WTC11 (cell line): Measurements from ENCODE around the gene DISP3. TPM values are rescaled to one million over a fixed set of nuclear protein-coding genes. Genes with fewer than 3 reads are reported as not detected.

Experiments
- ATAC-seq: fragments of 200-7000 bp; cut with Tn5 transposase; 2 replicates; pipeline ENCODE4 v1.10.0; 2021; ENCODE audit warnings: mild to moderate bottlenecking, moderate library complexity
- CTCF ChIA-PET: fragments of 300-600 bp; sonication (Branson Sonifier 250); formaldehyde crosslinking; loops from one replicate; lab custom pipeline; 2021; ENCODE audit warnings: antibody characterized with exemption; lab: Charles Lee
- POLR2A ChIA-PET: fragments of 350-600 bp; sonication (Branson Sonifier 250); formaldehyde crosslinking; loops from one replicate; lab custom pipeline; 2021; ENCODE audit warnings: antibody characterized with exemption; lab: Charles Lee
- DNase-seq: peaks from one replicate; pipeline ENCODE4 v3.0.0; 2021; ENCODE audit warnings: low spot score
- H3K27ac Mint-ChIP-seq: 2 replicates; pipeline ENCODE4 v1.8.0; 2021; ENCODE audit warnings: mixed read lengths
- H3K27me3 Mint-ChIP-seq: 2 replicates; pipeline ENCODE4 v1.8.0; 2021; ENCODE audit warnings: low read depth, mild to moderate bottlenecking, moderate library complexity, mixed read lengths
- H3K36me3 Mint-ChIP-seq: 2 replicates; pipeline ENCODE4 v1.8.0; 2021; ENCODE audit warnings: mixed read lengths
- H3K4me1 Mint-ChIP-seq: 2 replicates; pipeline ENCODE4 v1.8.0; 2022; ENCODE audit warnings: mixed read lengths
- H3K4me3 Mint-ChIP-seq: 2 replicates; pipeline ENCODE4 v1.8.0; 2021; ENCODE audit warnings: mild to moderate bottlenecking, moderate library complexity, mixed read lengths
- H3K9me3 Mint-ChIP-seq: 2 replicates; pipeline ENCODE4 v1.8.0; 2021; ENCODE audit warnings: mixed read lengths
- ATF3 ChIP-seq: sonication (generic); formaldehyde crosslinking; conservative IDR thresholded peaks from 2 replicates; pipeline ENCODE4 v1.8.1; 2022; ENCODE audit warnings: mild to moderate bottlenecking, missing genetic modification reagents
- CBFB ChIP-seq: sonication (generic); formaldehyde crosslinking; IDR thresholded peaks from 2 replicates; pipeline ENCODE4 v1.8.1; 2022; ENCODE audit warnings: mild to moderate bottlenecking, low read depth, missing genetic modification reagents
- CREM ChIP-seq: sonication (generic); formaldehyde crosslinking; IDR thresholded peaks from 2 replicates; pipeline ENCODE4 v1.8.1; 2022; ENCODE audit warnings: mild to moderate bottlenecking, missing genetic modification reagents, moderate library complexity
- ERG ChIP-seq: fragments of 250-450 bp; sonication (Bioruptor Pico); IDR thresholded peaks from 2 replicates; pipeline ENCODE4 v1.8.0; 2021; ENCODE audit warnings: mild to moderate bottlenecking
- FOXJ3 ChIP-seq: sonication (generic); formaldehyde crosslinking; IDR thresholded peaks from 2 replicates; pipeline ENCODE4 v1.9.0; 2021; ENCODE audit warnings: missing genetic modification reagents, mild to moderate bottlenecking, borderline replicate concordance
- FOXK1 ChIP-seq: sonication (generic); formaldehyde crosslinking; IDR thresholded peaks from 2 replicates; pipeline ENCODE4 v1.8.0; 2022; ENCODE audit warnings: mild to moderate bottlenecking, moderate library complexity, missing genetic modification reagents
- IRF2 ChIP-seq: sonication (generic); formaldehyde crosslinking; IDR thresholded peaks from 2 replicates; pipeline ENCODE4 v1.8.0; 2022; ENCODE audit warnings: low read depth, missing genetic modification reagents, borderline replicate concordance
- KAT7 ChIP-seq: sonication (generic); formaldehyde crosslinking; IDR thresholded peaks from 2 replicates; pipeline ENCODE4 v1.8.1; 2023; ENCODE audit warnings: missing genetic modification reagents, mild to moderate bottlenecking, borderline replicate concordance
- MLX ChIP-seq: sonication (generic); formaldehyde crosslinking; IDR thresholded peaks from 2 replicates; pipeline ENCODE4 v1.8.1; 2023; ENCODE audit warnings: mild to moderate bottlenecking, missing genetic modification reagents, moderate library complexity
- MXD4 ChIP-seq: fragments of 250-450 bp; sonication (Bioruptor Pico); IDR thresholded peaks from 2 replicates; pipeline ENCODE4 v1.8.0; 2021; ENCODE audit warnings: mild to moderate bottlenecking, moderate library complexity, borderline replicate concordance
- OVOL2 ChIP-seq: fragments of 250-450 bp; sonication (Bioruptor Pico); IDR thresholded peaks from 2 replicates; pipeline ENCODE4 v1.9.0; 2021; ENCODE audit warnings: mild to moderate bottlenecking, borderline replicate concordance
- PRDM15 ChIP-seq: sonication (generic); formaldehyde crosslinking; IDR thresholded peaks from 2 replicates; pipeline ENCODE4 v1.8.0; 2022; ENCODE audit warnings: missing genetic modification reagents
- PRRX2 ChIP-seq: fragments of 250-450 bp; sonication (Bioruptor Pico); IDR thresholded peaks from 2 replicates; pipeline ENCODE4 v1.8.0; 2021; ENCODE audit warnings: mild to moderate bottlenecking
- SMAD3 ChIP-seq: sonication (generic); formaldehyde crosslinking; IDR thresholded peaks from 2 replicates; pipeline ENCODE4 v1.8.0; 2022; ENCODE audit warnings: missing genetic modification reagents, mild to moderate bottlenecking, borderline replicate concordance
- SOX15 ChIP-seq: fragments of 250-450 bp; sonication (Bioruptor Pico); IDR thresholded peaks from 2 replicates; pipeline ENCODE4 v1.9.0; 2021; ENCODE audit warnings: mild to moderate bottlenecking
- SP1 ChIP-seq: sonication (generic); formaldehyde crosslinking; conservative IDR thresholded peaks from 2 replicates; pipeline ENCODE4 v1.8.1; 2022; ENCODE audit warnings: missing genetic modification reagents
- STAT6 ChIP-seq: sonication (generic); formaldehyde crosslinking; conservative IDR thresholded peaks from 2 replicates; pipeline ENCODE4 v1.8.1; 2023; ENCODE audit warnings: mild to moderate bottlenecking, low read depth, missing genetic modification reagents, moderate library complexity
- TEAD1 ChIP-seq: sonication (generic); formaldehyde crosslinking; IDR thresholded peaks from 2 replicates; pipeline ENCODE4 v1.8.0; 2022; ENCODE audit warnings: mild to moderate bottlenecking, missing genetic modification reagents
- ZNF219 ChIP-seq: sonication (generic); formaldehyde crosslinking; IDR thresholded peaks from 2 replicates; pipeline ENCODE4 v1.8.0; 2023; ENCODE audit warnings: missing genetic modification reagents, mild to moderate bottlenecking, borderline replicate concordance
- ZNF671 ChIP-seq: fragments of 250-450 bp; sonication (Bioruptor Pico); IDR thresholded peaks from 2 replicates; pipeline ENCODE4 v1.8.0; 2021; ENCODE audit warnings: mild to moderate bottlenecking
- total RNA-seq: library from RNA; stranded (reverse); gene quantifications from 3 replicates; pipeline ENCODE4 v1.2.3, GENCODE V29; 2021

The DISP3 gene
- total RNA-seq, 1 experiment from 2014 or later = 6.0 TPM

GRCh38 chr1:11482701-11483479 lies 3.9 kb downstream of the DISP3 start:
- POLR2A ChIA-PET = no interaction called here
- no peaks in the 10 kb centered on the region for H3K36me3 Mint-ChIP-seq

GRCh38 chr1:11483581-11484320 lies 4.8 kb downstream of the DISP3 start:
- TF ChIP-seq FOXJ3 (no peak), MXD4 (CRISPR knock-in tag) (no peak), KAT7 (no peak), ZNF671 (CRISPR knock-in tag) (no peak), MLX (CRISPR knock-in tag) (no peak), PRDM15 (CRISPR knock-in tag) (no peak), TEAD1 (CRISPR knock-in tag) (no peak)
- DNase-seq (no peak), ATAC-seq (no peak)
- Mint-ChIP-seq H3K9me3 (no peaks in the 10 kb centered on the region), H3K36me3 (no peaks in the 10 kb centered on the region), H3K4me1 (peaks cover 30% of the 10 kb centered on the region), H3K4me3 (no peak overlapping the region), H3K27me3 (peaks cover 16% of the 10 kb centered on the region), H3K27ac (no peak overlapping the region)
- ChIA-PET CTCF (interaction anchor here (2.8 kb wide), 1 partner anchor 88 kb away, joined by 15 read pairs; no protein-coding TSS in a partner anchor), POLR2A (no interaction called here)

More at GRCh38 chr1:11482701-11483479, 3.9 kb downstream of the DISP3 start:
- DNase-seq = no peak
- ATAC-seq = no peak
- Mint-ChIP-seq H3K4me3 (no peak overlapping the region), H3K27ac (no peak overlapping the region), H3K27me3 (peaks cover 23% of the 10 kb centered on the region), H3K9me3 (no peaks in the 10 kb centered on the region), H3K4me1 (peaks cover 30% of the 10 kb centered on the region)
- CTCF ChIA-PET = interaction anchor here (2.8 kb wide), 1 partner anchor 89 kb away, joined by 15 read pairs; no protein-coding TSS in a partner anchor
- TF ChIP-seq CBFB (CRISPR knock-in tag) (no peak), OVOL2 (CRISPR knock-in tag) (no peak)

GRCh38 chr1:11484321-11484655 lies 5.3 kb downstream of the DISP3 start:
- Mint-ChIP-seq H3K27me3 (peaks cover 16% of the 10 kb centered on the region), H3K27ac (no peak overlapping the region), H3K4me1 (peaks cover 30% of the 10 kb centered on the region), H3K9me3 (no peaks in the 10 kb centered on the region), H3K36me3 (no peaks in the 10 kb centered on the region)
- no peak for ATAC-seq
- no peak for TF ChIP-seq ATF3 (CRISPR knock-in tag)
- TF ChIP-seq ERG (CRISPR knock-in tag) = no peak
- TF ChIP-seq FOXK1 (CRISPR knock-in tag) = no peak
- TF ChIP-seq CREM (CRISPR knock-in tag) = no peak
- TF ChIP-seq SOX15 (CRISPR knock-in tag) = no peak
- no peak for TF ChIP-seq PRRX2 (CRISPR knock-in tag)
- TF ChIP-seq SMAD3 (CRISPR knock-in tag) = no peak
- TF ChIP-seq FOXJ3 = no peak
- no peak for TF ChIP-seq SP1 (CRISPR knock-in tag)
- TF ChIP-seq STAT6 (CRISPR knock-in tag) = no peak
- no peak for TF ChIP-seq OVOL2 (CRISPR knock-in tag)
- no peak for TF ChIP-seq IRF2 (CRISPR knock-in tag)
- no peak for TF ChIP-seq ZNF219 (CRISPR knock-in tag)
- TF ChIP-seq, all 79 proteins: peak for 0
- ChIA-PET CTCF (no interaction called here), POLR2A (no interaction called here)
- DNase-seq = no peak
- H3K4me3 Mint-ChIP-seq = no peak overlapping the region
